Uterus (tissue), 2 donors: Measurements from ENCODE around the gene TMEM201.

Experiments used
- CTCF ChIP-seq, 4 experiments: fragments of 200-600 bp in 2 of 4; fragments of 450-650 bp in 2 of 4; sonication (generic) in 2 of 4; IDR thresholded peaks; one replicate each; pipeline ENCODE4 v1.5.1; 2016 to 2019; ENCODE audit warnings: antibody characterized with exemption in 4 of 4, mild to moderate bottlenecking in 2 of 4, moderate library complexity in 1 of 4
- POLR2A ChIP-seq, 2 donors: fragments of 450-650 bp; IDR thresholded peaks; one replicate each; pipeline ENCODE4 v1.6.1; 2016; ENCODE audit warnings: antibody characterized with exemption in 2 of 2, mild to moderate bottlenecking in 1 of 2, moderate library complexity in 1 of 2

GRCh38 chr1:9626201-9626608 lies 37.5 kb downstream of the TMEM201 start:
- TF ChIP-seq CTCF (IDR thresholded peaks at IDR 0.05) (no peak), POLR2A (IDR thresholded peaks at IDR 0.05) (no peak)
